ENCODE measurements around the gene NELL1.

DNA sequence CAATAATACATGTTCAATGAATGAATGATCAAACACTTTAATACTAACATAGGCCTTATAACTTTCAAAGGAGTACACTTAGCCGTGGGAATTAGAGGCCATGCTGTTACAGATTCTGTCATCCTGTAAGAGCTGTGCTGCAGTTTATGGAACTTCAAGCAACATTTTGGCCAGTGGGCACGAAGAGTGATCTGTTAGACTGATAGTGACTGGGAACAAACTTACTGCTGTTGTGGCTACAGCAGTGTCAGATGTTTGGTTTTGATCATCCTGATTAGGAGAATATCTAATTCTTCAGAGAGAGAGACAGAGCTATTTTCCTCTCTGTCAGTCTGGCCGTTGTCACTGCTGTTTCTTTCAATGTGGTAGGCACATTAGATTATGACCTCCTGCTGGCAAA lies 348.9 kb downstream of the NELL1 start:
- TF ChIP-seq, protein P1, sequence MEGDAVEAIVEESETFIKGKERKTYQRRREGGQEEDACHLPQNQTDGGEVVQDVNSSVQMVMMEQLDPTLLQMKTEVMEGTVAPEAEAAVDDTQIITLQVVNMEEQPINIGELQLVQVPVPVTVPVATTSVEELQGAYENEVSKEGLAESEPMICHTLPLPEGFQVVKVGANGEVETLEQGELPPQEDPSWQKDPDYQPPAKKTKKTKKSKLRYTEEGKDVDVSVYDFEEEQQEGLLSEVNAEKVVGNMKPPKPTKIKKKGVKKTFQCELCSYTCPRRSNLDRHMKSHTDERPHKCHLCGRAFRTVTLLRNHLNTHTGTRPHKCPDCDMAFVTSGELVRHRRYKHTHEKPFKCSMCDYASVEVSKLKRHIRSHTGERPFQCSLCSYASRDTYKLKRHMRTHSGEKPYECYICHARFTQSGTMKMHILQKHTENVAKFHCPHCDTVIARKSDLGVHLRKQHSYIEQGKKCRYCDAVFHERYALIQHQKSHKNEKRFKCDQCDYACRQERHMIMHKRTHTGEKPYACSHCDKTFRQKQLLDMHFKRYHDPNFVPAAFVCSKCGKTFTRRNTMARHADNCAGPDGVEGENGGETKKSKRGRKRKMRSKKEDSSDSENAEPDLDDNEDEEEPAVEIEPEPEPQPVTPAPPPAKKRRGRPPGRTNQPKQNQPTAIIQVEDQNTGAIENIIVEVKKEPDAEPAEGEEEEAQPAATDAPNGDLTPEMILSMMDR (IDR thresholded peaks at IDR 0.05): no peak
- TF ChIP-seq EP300 (IDR thresholded peaks at IDR 0.05) (no peak), POLR2AphosphoS5 (IDR thresholded peaks at IDR 0.05) (no peak), POLR2A (IDR thresholded peaks at IDR 0.05) (no peak)

Measured in upper lobe of left lung (tissue), 4 donors.